CD1c-positive myeloid dendritic cell (primary cell): ENCODE results near the gene MCF2L2.
"Not testable (repeated sequence)": the region's sequence is repeated elsewhere in the genome, so short reads cannot be mapped to it uniquely, and the experiment has no call there.

ENCODE experiments used
- DNase-seq: peaks from one replicate; pipeline ENCODE4 v3.0.0-alpha.2; 2016; ENCODE audit errors: extremely low spot score

Gene MCF2L2

GRCh38 chr3:183208800-183209199 lies 219.6 kb downstream of the MCF2L2 start:
- no peak for DNase-seq

DNA sequence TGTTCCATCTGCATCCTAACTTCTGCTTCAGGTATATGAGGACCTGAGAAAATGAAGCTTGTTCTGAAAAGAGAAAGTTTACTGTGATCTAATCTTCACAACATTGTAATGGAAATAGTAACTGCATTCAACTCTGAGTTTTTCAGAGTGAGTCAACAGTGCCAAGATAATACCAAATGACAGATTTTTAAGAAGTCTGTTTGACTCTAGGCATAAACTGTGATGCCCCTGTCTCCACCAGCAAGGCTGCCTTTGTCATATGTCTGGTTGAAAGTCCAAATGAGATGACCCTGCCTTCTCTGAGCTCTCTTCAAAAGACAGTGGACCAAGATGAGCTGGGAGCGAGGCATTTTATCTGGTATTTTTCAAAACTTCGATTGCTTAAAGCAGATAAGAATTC lies 220.2 kb downstream of the MCF2L2 start:
- no peak for DNase-seq

- no peak for DNase-seq
Measured at GRCh38 chr3:183203670-183204069, 224.7 kb downstream of the MCF2L2 start.

- no peak for DNase-seq
Measured at GRCh38 chr3:183202004-183202722, 226.3 kb downstream of the MCF2L2 start.

DNA sequence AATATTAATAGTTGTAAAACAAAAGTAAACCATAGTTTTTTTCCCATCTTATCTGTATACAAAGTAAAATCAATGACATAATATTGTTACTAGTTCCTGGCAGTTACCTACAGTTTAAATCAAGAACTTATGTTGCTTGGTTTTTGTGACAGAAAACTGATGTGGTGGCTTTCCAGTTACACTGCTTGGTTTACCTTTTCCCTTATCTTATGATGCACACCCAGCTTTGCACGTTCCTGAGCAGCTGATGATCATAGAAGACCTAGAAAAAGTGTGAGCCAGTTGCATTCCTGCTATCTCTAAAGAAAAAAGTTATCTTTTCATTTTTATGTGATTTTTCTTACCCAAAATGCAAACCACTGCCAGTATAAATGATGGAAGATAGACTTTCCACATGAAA lies 229.5 kb downstream of the MCF2L2 start:
- DNase-seq: no peak

- no peak for DNase-seq
Measured at GRCh38 chr3:183197734-183198133, 230.7 kb downstream of the MCF2L2 start.

- no peak for DNase-seq
Measured at GRCh38 chr3:183195266-183195665, 233.2 kb downstream of the MCF2L2 start.

DNA sequence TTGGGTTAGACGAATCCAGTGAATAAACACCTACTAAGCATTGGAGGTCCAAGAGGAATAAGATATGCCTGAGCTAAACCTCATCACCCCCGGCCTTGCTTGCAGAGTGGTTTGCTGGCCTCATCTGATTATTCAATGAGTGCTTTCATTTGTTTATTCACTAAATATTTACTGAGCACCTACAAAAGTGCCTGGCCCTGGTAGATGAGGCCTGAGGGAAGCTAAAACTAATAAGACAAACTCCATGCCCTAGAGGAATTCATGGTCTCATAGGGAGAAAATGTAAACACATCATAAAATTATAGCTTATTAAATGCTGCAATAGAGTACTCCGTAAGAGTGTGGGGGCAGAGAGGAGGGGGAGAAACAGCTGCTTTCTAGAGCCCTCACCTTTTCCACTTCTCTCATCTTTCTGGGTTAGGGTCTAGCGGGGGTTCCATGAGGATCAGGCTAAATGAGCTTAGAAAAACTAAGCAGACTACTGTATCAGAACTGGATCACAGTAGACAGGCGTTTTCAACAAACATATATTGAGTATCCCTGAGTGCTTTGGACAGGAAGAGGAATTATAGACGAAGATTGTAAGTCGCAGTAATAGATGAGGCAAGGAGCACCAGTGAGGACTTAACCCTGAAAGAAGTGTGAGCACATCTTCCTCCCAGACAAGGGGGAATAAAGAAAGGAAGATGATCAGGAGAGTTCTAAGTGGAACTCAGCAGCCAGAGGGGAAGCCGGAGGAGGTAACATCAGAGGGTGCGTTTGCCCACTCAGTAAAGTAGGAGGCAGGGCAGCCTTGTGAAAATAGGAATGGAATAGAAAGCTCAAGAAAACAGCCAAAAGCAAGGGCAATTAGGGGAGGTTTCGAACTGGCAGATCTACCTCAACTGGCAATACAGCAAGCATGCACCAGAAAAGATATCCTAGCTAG lies 234.4 kb downstream of the MCF2L2 start:
- DNase-seq: peak; percentile 48

DNA sequence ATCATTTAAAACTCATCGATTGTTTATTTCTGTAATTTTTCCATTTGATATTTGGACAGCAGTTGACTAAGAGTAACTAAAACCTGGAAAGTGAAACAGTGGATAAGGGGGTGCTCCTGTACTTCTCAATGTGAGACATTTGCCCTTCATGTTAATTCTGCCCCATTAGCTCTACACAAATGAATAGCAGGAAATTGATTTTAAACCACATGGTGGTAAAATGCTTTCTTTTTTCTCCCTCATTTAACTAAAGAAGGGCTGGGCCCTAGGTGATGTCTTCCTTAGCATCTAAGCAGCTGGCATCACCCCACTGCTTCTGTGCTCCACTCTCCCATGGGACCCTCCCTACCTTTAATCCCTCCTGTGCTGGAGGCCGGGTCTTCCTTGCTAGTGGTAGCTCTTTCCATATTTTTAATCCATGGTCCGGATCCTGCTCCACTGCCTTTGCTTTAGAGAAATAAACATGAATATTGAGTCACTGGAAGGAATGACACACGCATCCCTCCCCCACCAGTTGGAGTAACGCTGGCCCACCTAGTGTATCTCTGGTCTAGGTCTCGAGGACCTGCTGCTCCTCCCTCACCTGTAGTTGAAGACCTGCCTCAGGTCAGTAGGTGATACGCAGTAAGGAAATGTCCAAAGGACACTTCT lies 235.6 kb downstream of the MCF2L2 start:
- no peak for DNase-seq

GRCh38 chr3:183189641-183190040 lies 238.8 kb downstream of the MCF2L2 start:
- no peak for DNase-seq

DNA sequence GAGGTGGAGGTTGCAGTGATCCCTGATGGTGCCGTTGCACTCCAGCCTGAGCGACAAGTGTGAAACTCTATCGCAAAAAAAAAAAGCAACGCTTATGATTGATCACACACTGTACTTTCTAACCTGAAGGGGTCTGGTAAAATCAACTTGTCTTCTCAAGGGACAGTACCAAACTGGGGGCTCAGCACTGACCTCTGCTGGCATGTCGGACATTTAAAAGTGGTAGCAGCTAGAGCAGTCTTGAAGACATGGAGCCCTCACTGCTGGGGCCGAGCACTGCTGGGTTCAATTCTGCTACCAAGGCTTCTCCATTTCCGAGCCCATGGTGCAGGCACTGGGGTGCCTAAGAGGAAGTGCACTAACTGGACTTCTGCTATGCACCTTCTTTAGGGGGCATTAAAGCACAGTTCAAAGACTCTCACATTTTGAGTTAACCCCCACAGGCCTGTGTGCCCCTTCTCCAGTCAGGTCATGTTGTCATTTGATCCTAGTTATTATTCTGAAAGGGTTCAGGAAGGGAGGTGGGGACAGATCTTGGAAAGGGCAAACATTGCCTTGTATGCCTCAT lies 239.4 kb downstream of the MCF2L2 start:
- DNase-seq: peak; percentile 42

DNA sequence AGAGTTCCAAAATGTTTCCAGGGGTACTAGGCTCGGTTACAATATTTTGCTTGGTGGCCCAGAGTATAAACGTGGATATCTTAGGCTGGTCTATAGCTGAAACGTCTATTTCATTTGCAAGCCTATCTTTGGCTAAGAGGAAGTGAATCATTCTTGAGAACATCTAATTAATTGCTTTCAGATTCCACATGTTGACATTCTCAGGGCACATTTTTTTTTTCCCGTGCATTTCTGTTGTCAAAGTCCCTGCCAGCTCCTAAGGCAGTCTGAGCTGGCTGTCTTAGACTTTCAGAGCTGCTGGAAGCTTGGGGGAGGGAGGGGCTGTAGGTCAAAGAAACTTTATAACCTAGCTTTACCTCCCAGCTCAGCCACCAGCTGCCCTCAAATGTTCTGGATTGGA lies 242.7 kb downstream of the MCF2L2 start:
- DNase-seq: peak; percentile 59

GRCh38 chr3:183182732-183183610 lies 245.4 kb downstream of the MCF2L2 start:
- DNase-seq: no peak

GRCh38 chr3:183182073-183182472 lies 246.3 kb downstream of the MCF2L2 start:
- no peak for DNase-seq

DNA sequence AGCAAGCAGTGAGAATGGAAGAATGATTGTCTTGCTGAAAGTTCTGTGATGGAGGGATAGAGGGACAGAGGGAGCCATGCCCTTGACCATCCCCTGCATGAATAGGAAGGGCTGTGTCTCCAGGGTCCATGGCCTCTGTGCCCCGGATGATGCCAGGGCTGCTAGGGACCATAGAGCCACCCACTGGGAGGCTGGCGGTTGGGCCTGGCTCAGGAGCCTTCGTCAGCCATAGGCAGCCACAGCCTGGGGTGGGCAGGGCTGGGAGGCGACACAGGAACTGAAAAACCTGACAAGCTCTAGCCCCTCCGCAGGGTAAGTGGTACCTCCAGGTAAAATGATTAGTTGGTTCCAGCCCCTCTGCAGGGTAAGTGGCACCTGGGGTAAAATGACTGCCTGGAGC lies 246.8 kb downstream of the MCF2L2 start:
- no peak for DNase-seq

DNA sequence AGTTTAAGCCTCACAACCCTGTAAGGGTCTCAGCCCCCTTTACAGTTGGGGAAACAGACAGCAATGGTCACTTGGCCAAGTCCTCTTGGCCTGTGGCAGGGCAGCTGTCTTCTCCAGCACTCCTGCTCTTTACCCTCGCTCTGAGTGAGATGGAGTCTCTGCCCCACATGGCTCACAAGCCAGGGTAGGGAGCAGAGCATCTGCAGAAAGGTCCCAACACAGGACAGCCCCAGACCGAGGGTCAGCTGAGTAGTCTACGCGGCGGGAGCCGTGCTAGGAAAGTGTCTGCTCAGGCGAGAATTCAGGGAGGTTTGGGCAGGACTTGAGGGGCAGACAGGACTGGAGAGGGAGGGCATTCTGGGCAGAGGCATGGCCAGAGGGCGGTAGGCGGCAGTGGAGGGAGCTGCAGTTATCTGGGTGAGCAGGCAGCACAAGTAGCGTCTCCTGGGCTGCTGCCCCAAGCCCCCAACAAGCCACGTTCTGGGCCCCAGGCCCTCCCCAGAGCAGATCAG lies 247.6 kb downstream of the MCF2L2 start:
- DNase-seq: no peak

- DNase-seq: no peak
Measured at GRCh38 chr3:183180110-183180783, 248.2 kb downstream of the MCF2L2 start.

GRCh38 chr3:183179550-183179908 lies 248.9 kb downstream of the MCF2L2 start:
- not testable (repeated sequence) for DNase-seq

DNA sequence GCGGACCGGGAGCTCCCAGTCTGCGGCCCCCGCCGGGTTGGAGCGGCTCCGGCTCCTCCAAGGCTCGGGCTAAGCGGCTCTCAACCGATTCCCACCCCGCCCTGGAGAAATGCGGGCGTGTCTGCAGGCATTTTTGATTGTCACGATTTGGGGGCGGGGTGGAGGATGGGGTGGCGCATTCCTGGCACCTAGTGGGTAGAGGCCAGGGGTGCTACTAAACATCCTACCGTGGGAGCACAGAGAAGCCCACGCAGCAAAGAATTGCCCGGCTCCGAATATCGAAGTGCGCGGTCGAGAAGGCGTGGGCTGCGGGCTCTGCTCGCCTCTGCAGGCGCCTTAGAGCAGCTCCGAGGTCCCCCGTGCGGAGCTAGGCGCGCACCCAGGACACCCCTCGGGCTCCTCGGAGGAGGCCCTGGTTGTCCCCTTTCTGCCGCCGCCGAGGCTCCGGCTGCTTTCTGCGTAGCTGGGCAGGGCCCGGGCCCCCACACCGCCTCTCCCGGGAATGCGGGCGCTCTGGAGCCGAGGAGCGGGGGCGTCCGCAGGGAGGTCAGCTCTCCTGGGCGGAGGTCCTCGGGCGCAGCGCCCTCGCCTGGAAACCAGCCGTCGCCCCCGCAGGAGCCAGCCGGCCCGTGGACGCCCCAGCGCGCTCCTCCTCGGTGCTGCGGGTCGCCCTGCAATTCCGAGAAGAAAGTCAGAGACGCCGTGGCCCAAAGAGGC lies 249.4 kb downstream of the MCF2L2 start:
- peak; percentile 72 for DNase-seq

GRCh38 chr3:183178512-183178832 lies 249.9 kb downstream of the MCF2L2 start:
- no peak for DNase-seq
